Endothelial cell of umbilical vein (primary cell): Measurements from ENCODE around the gene CAPN7.

Experiments used
- EZH2 ChIP-seq: IDR thresholded peaks from 2 replicates; pipeline ENCODE4 v1.6.1; 2012; ENCODE audit warnings: borderline replicate concordance, low read depth, mild to moderate bottlenecking, moderate library complexity, low read length, inconsistent platforms; ENCODE audit not compliant: severe bottlenecking
- FOS ChIP-seq: IDR thresholded peaks from 2 replicates; pipeline ENCODE4 v1.6.1; 2011; ENCODE audit warnings: mild to moderate bottlenecking, low read length, moderate library complexity, borderline replicate concordance; ENCODE audit not compliant: insufficient read depth
- GATA2 ChIP-seq: IDR thresholded peaks from 2 replicates; pipeline ENCODE4 v1.7.0; 2011; ENCODE audit warnings: low read depth, mild to moderate bottlenecking, moderate library complexity, mixed read lengths, low read length; ENCODE audit not compliant: insufficient read length, insufficient read depth
- JUN ChIP-seq: IDR thresholded peaks from 2 replicates; pipeline ENCODE4 v1.6.1; 2011; ENCODE audit warnings: borderline replicate concordance, low read depth; ENCODE audit not compliant: insufficient read length, insufficient read depth
- MYC ChIP-seq: IDR thresholded peaks from one replicate; pipeline ENCODE4 v1.6.1; 2011; ENCODE audit warnings: mild to moderate bottlenecking, low read depth, low read length
- POLR2A ChIP-seq: IDR thresholded peaks from 2 replicates; pipeline ENCODE4 v1.6.1; 2012; ENCODE audit warnings: low read depth, mild to moderate bottlenecking, control low read depth, low read length
- POLR2AphosphoS5 ChIP-seq: IDR thresholded peaks from 2 replicates; pipeline ENCODE4 v1.6.1; 2012; ENCODE audit warnings: low read depth, mild to moderate bottlenecking, control low read depth, low read length, moderate library complexity; ENCODE audit not compliant: insufficient read depth
- TF ChIP-seq, protein P1 (sequence below), 2 donors: IDR thresholded peaks; 1 replicate in 1 of 2; 2 replicates in 1 of 2; pipeline ENCODE4 v1.5.1; 2011; ENCODE audit warnings: low read length in 2 of 2, mild to moderate bottlenecking in 2 of 2, moderate library complexity in 2 of 2, control low read depth in 1 of 2, inconsistent platforms in 1 of 2, low read depth in 1 of 2; ENCODE audit not compliant: insufficient read depth in 1 of 2; ENCODE audit errors: extremely low read depth in 1 of 2
- TF ChIP-seq, protein P2 (sequence below): IDR thresholded peaks from 2 replicates; pipeline ENCODE4 v1.6.1; 2011; ENCODE audit not compliant: insufficient read depth, insufficient read length

DNA sequence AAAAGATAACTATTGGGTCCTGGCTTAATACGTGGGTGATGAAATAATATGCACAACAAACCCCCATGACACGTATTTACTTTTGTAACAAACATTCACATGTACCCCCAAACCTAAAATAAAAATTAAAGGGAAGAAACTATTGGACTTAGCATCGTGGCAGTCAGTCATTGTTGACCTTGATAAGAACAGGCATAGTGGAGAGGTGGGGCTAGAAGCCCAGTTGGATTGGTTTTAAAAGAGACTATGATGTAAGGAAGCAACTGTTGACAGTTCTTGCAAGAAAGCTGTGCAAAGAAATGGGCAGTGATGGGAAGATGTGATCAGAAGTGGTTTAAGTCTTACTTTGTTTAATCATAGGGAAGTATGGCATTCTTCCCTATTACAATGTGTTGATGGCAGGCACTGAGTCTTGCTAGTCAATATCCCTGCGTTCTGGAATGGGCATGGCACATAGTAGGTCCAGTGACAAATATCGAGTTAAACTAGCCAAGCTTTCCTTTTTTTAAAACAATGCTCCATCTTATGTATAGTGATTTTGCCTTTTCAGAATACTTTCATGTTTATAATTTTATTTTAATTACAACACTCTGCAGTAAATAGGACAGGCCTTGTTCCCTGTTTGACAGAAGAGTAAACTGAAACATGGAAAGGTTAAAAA is 37.9 kb downstream of the CAPN7 start:
- TF ChIP-seq POLR2AphosphoS5 = no peak
- TF ChIP-seq, protein P1, sequence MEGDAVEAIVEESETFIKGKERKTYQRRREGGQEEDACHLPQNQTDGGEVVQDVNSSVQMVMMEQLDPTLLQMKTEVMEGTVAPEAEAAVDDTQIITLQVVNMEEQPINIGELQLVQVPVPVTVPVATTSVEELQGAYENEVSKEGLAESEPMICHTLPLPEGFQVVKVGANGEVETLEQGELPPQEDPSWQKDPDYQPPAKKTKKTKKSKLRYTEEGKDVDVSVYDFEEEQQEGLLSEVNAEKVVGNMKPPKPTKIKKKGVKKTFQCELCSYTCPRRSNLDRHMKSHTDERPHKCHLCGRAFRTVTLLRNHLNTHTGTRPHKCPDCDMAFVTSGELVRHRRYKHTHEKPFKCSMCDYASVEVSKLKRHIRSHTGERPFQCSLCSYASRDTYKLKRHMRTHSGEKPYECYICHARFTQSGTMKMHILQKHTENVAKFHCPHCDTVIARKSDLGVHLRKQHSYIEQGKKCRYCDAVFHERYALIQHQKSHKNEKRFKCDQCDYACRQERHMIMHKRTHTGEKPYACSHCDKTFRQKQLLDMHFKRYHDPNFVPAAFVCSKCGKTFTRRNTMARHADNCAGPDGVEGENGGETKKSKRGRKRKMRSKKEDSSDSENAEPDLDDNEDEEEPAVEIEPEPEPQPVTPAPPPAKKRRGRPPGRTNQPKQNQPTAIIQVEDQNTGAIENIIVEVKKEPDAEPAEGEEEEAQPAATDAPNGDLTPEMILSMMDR (IDR thresholded peaks at IDR 0.05; ENCODE audit: extremely low read depth in 1 of 2, insufficient read depth in 1 of 2, low read depth in 1 of 2, low read length in 2 of 2) = no peak
- no peak for TF ChIP-seq EZH2
- no peak for TF ChIP-seq JUN
- TF ChIP-seq POLR2A = no peak
- no peak for TF ChIP-seq MYC
- no peak for TF ChIP-seq FOS
- TF ChIP-seq, protein P2, sequence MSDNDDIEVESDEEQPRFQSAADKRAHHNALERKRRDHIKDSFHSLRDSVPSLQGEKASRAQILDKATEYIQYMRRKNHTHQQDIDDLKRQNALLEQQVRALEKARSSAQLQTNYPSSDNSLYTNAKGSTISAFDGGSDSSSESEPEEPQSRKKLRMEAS = no peak
- TF ChIP-seq GATA2 = no peak
